Tibial nerve (tissue), 4 donors: ENCODE measurements around the gene WWC2.

Experiments used
- CTCF ChIP-seq, 5 experiments: fragments of 200-600 bp in 3 of 5; fragments of 450-650 bp in 2 of 5; sonication (generic) in 3 of 5; IDR thresholded peaks; one replicate each; pipeline ENCODE4 v1.5.1; 2016 to 2019; ENCODE audit warnings: antibody characterized with exemption in 5 of 5, mild to moderate bottlenecking in 3 of 5, moderate library complexity in 2 of 5
- EP300 ChIP-seq, 2 donors: sonication (generic); formaldehyde crosslinking; IDR thresholded peaks; one replicate each; pipeline ENCODE4 v1.6.1; 2017; ENCODE audit warnings: antibody characterized with exemption in 2 of 2, mild to moderate bottlenecking in 1 of 2
- POLR2A ChIP-seq, 2 donors: fragments of 450-650 bp; IDR thresholded peaks; one replicate each; pipeline ENCODE4 v1.6.1; 2017; ENCODE audit warnings: antibody characterized with exemption in 2 of 2, mild to moderate bottlenecking in 2 of 2, moderate library complexity in 2 of 2

GRCh38 chr4:183287677-183288076 is 188.6 kb downstream of the WWC2 start:
- TF ChIP-seq CTCF (IDR thresholded peaks at IDR 0.05) (no peak), EP300 (IDR thresholded peaks at IDR 0.05) (no peak), POLR2A (IDR thresholded peaks at IDR 0.05) (no peak)
